PC-3 (cell line): ENCODE results near the gene DHX58. TPM values are rescaled to one million over a fixed set of nuclear protein-coding genes. Genes with fewer than 3 reads are reported as not detected.

Source experiments
- ATAC-seq: fragments of 200-7000 bp; cut with Tn5 transposase; 2 replicates; pipeline ENCODE4 v1.9.1; 2020; ENCODE audit warnings: mild to moderate bottlenecking, moderate library complexity
- BruUV-seq: library from RNA; stranded (reverse); fragments of 400-500 nt; replicated peaks from 2 replicates; lab custom pipeline; 2021; lab: Mats Ljungman, UMichigan
- CTCF ChIA-PET: fragments of 300-600 bp; sonication (Branson Sonifier 250); formaldehyde crosslinking; loops from one replicate; lab custom pipeline; 2022; ENCODE audit warnings: antibody characterized with exemption; lab: Charles Lee
- POLR2A ChIA-PET: fragments of 300-600 bp; sonication (Branson Sonifier 250); formaldehyde crosslinking; loops from one replicate; lab custom pipeline; 2022; ENCODE audit warnings: antibody characterized with exemption; ENCODE audit not compliant: unreplicated experiment; lab: Charles Lee
- DNase-seq: peaks from one replicate; pipeline ENCODE4 v3.0.0-alpha.2; 2015
- H2AFZ ChIP-seq: fragments of 300-600 bp; sonication (generic); 2 replicates; pipeline ENCODE4 v1.6.0; 2016; ENCODE audit warnings: antibody characterized with exemption, low read length
- H3F3A ChIP-seq: fragments of 300-600 bp; sonication (generic); one replicate; pipeline ENCODE4 v1.6.0; 2017; ENCODE audit warnings: antibody characterized with exemption, low read length, control low read depth, mild to moderate bottlenecking; ENCODE audit not compliant: unreplicated experiment
- H3K27ac ChIP-seq: fragments of 300-600 bp; sonication (generic); 2 replicates; pipeline ENCODE4 v1.5.1; 2016; ENCODE audit warnings: mild to moderate bottlenecking, low read length
- H3K27me3 ChIP-seq: fragments of 300-600 bp; sonication (generic); 2 replicates; pipeline ENCODE4 v1.6.1; 2016; ENCODE audit warnings: low read length, mixed read lengths
- H3K36me3 ChIP-seq: fragments of 300-600 bp; sonication (generic); 2 replicates; pipeline ENCODE4 v1.6.1; 2016; ENCODE audit warnings: low read depth, mixed run types, low read length, mixed read lengths
- H3K4me1 ChIP-seq: fragments of 300-600 bp; sonication (generic); 2 replicates; pipeline ENCODE4 v1.5.1; 2016; ENCODE audit warnings: low read length; ENCODE audit not compliant: insufficient read depth
- H3K4me2 ChIP-seq: fragments of 300-600 bp; sonication (generic); 2 replicates; pipeline ENCODE4 v1.6.0; 2016; ENCODE audit warnings: low read length
- H3K4me3 ChIP-seq: fragments of 300-600 bp; sonication (generic); 2 replicates; pipeline ENCODE4 v1.5.1; 2016; ENCODE audit warnings: mild to moderate bottlenecking, low read length, mixed read lengths
- H3K79me2 ChIP-seq: fragments of 300-600 bp; sonication (generic); 2 replicates; pipeline ENCODE4 v1.6.1; 2017; ENCODE audit warnings: low read length, mixed read lengths
- H3K9ac ChIP-seq: fragments of 300-600 bp; sonication (generic); 2 replicates; pipeline ENCODE4 v1.6.0; 2016; ENCODE audit warnings: mild to moderate bottlenecking, low read length
- H3K9me2 ChIP-seq: fragments of 300-600 bp; sonication (generic); replicated peaks from 2 replicates; pipeline ENCODE4 v1.6.1; 2016; ENCODE audit warnings: mixed run types, low read length, mixed read lengths
- H3K9me3 ChIP-seq: fragments of 300-600 bp; sonication (generic); 2 replicates; pipeline ENCODE4 v1.6.1; 2016; ENCODE audit warnings: low read length, mixed read lengths
- H4K20me1 ChIP-seq: fragments of 300-600 bp; sonication (generic); 2 replicates; pipeline ENCODE4 v1.6.1; 2016; ENCODE audit warnings: low read length, mixed read lengths
- EZH2 ChIP-seq: fragments of 300-600 bp; sonication (generic); IDR thresholded peaks from one replicate; pipeline ENCODE4 v1.6.1; 2017; ENCODE audit warnings: antibody characterized with exemption, mild to moderate bottlenecking, low read length; ENCODE audit not compliant: unreplicated experiment
- EZH2phosphoT487 ChIP-seq: fragments of 300-600 bp; sonication (generic); IDR thresholded peaks from 2 replicates; pipeline ENCODE4 v1.6.1; 2018; ENCODE audit warnings: mild to moderate bottlenecking, antibody characterized with exemption, low read length, borderline replicate concordance
- intact Hi-C: fragments of 100-400 bp; cut with micrococcal nuclease; formaldehyde crosslinking; loops from 2 replicates; pipeline ENCODE4 v1.9.0; 2023
- total RNA-seq: library from RNA; depleted of rRNA; stranded (reverse); fragments of >200 nt; gene quantifications from 2 replicates; pipeline ENCODE4 v1.2.3, GENCODE V29; 2014
- TF ChIP-seq, protein P1 (sequence below): fragments of 300-600 bp; sonication (generic); conservative IDR thresholded peaks from 2 replicates; pipeline ENCODE4 v1.5.1; 2017; ENCODE audit warnings: antibody characterized with exemption, low read depth, mild to moderate bottlenecking, low read length

The DHX58 gene
- total RNA-seq, 1 experiment from 2014 or later: not detected

- TF ChIP-seq EZH2 (no peak), EZH2phosphoT487 (no peak)
- TF ChIP-seq, protein P1, sequence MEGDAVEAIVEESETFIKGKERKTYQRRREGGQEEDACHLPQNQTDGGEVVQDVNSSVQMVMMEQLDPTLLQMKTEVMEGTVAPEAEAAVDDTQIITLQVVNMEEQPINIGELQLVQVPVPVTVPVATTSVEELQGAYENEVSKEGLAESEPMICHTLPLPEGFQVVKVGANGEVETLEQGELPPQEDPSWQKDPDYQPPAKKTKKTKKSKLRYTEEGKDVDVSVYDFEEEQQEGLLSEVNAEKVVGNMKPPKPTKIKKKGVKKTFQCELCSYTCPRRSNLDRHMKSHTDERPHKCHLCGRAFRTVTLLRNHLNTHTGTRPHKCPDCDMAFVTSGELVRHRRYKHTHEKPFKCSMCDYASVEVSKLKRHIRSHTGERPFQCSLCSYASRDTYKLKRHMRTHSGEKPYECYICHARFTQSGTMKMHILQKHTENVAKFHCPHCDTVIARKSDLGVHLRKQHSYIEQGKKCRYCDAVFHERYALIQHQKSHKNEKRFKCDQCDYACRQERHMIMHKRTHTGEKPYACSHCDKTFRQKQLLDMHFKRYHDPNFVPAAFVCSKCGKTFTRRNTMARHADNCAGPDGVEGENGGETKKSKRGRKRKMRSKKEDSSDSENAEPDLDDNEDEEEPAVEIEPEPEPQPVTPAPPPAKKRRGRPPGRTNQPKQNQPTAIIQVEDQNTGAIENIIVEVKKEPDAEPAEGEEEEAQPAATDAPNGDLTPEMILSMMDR: no peak
- Histone ChIP-seq H3K4me2 (no peak overlapping the region), H3K4me1 (no peaks in the 10 kb centered on the region), H3F3A (no peaks in the 10 kb centered on the region), H3K27ac (no peak overlapping the region), H3K79me2 (no peaks in the 10 kb centered on the region), H2AFZ (no peak overlapping the region), H3K27me3 (no peaks in the 10 kb centered on the region), H3K9me3 (no peaks in the 10 kb centered on the region), H3K9me2 (no peaks in the 10 kb centered on the region), H4K20me1 (no peaks in the 10 kb centered on the region), H3K36me3 (no peaks in the 10 kb centered on the region), H3K4me3 (no peak overlapping the region), H3K9ac (no peak overlapping the region)
- DNase-seq (no peak), ATAC-seq (no peak)
- BruUV-seq: no TSS peak
- CTCF ChIA-PET: no interaction called here
- POLR2A ChIA-PET: no interaction called here
- intact Hi-C loops: no loop called here
These were observed 6.8 kb upstream of the DHX58 start for GRCh38 chr17:42119301-42119700.

GRCh38 chr17:42118545-42118944 lies 6.0 kb upstream of the DHX58 start:
- no peak for ATAC-seq
- H3F3A ChIP-seq: no peaks in the 10 kb centered on the region
- DNase-seq: no peak
- no peaks in the 10 kb centered on the region for H3K4me1 ChIP-seq
- no peak for TF ChIP-seq EZH2
- TF ChIP-seq, protein P1: no peak
- no peak overlapping the region for H3K27ac ChIP-seq
- H3K79me2 ChIP-seq: no peaks in the 10 kb centered on the region
- H3K9ac ChIP-seq: no peak overlapping the region
- no peaks in the 10 kb centered on the region for H3K36me3 ChIP-seq
- ChIA-PET POLR2A (no interaction called here), CTCF (no interaction called here)
- no peaks in the 10 kb centered on the region for H3K9me3 ChIP-seq
- H4K20me1 ChIP-seq: no peaks in the 10 kb centered on the region
- H3K4me3 ChIP-seq: no peak overlapping the region
- BruUV-seq: no TSS peak
- intact Hi-C loops: no loop called here
- H3K27me3 ChIP-seq: no peaks in the 10 kb centered on the region
- H3K9me2 ChIP-seq: no peaks in the 10 kb centered on the region
- H3K4me2 ChIP-seq: no peak overlapping the region
- H2AFZ ChIP-seq: no peak overlapping the region

GRCh38 chr17:42118126-42118510 lies 5.6 kb upstream of the DHX58 start:
- Histone ChIP-seq H3K9ac (no peak overlapping the region), H3K27me3 (no peaks in the 10 kb centered on the region), H3F3A (no peaks in the 10 kb centered on the region), H3K27ac (no peak overlapping the region), H2AFZ (no peak overlapping the region), H3K4me1 (no peaks in the 10 kb centered on the region), H3K79me2 (no peaks in the 10 kb centered on the region), H3K9me3 (no peaks in the 10 kb centered on the region), H4K20me1 (no peaks in the 10 kb centered on the region), H3K36me3 (no peaks in the 10 kb centered on the region), H3K4me3 (no peak overlapping the region), H3K9me2 (no peaks in the 10 kb centered on the region), H3K4me2 (no peak overlapping the region)
- CTCF ChIA-PET: no interaction called here
- TF ChIP-seq EZH2 (no peak), EZH2phosphoT487 (no peak)
- TF ChIP-seq, protein P1: no peak
- ATAC-seq (no peak), DNase-seq (no peak)
- no TSS peak for BruUV-seq
- POLR2A ChIA-PET: no interaction called here
- intact Hi-C loops: no loop called here
